GM12864 (cell line): ENCODE measurements around the gene SCAANT1.

Experiments used
- DNase-seq: peaks from one replicate; pipeline ENCODE4 v3.0.0-alpha.2; 2011; ENCODE audit warnings: low read depth
- H3K4me3 ChIP-seq: 2 replicates; pipeline ENCODE4 v1.5.1; 2011; ENCODE audit warnings: mild to moderate bottlenecking, low read depth, low read length, control low read depth
- TF ChIP-seq, protein P1 (sequence below): IDR thresholded peaks from 2 replicates; pipeline ENCODE4 v1.5.1; 2011; ENCODE audit warnings: low read depth, mild to moderate bottlenecking, moderate library complexity, low read length, control low read depth, inconsistent platforms; ENCODE audit errors: missing control alignments

The SCAANT1 gene

GRCh38 chr3:63891518-63891917, 20.7 kb downstream of the SCAANT1 start:
- no peak for DNase-seq
- TF ChIP-seq, protein P1, sequence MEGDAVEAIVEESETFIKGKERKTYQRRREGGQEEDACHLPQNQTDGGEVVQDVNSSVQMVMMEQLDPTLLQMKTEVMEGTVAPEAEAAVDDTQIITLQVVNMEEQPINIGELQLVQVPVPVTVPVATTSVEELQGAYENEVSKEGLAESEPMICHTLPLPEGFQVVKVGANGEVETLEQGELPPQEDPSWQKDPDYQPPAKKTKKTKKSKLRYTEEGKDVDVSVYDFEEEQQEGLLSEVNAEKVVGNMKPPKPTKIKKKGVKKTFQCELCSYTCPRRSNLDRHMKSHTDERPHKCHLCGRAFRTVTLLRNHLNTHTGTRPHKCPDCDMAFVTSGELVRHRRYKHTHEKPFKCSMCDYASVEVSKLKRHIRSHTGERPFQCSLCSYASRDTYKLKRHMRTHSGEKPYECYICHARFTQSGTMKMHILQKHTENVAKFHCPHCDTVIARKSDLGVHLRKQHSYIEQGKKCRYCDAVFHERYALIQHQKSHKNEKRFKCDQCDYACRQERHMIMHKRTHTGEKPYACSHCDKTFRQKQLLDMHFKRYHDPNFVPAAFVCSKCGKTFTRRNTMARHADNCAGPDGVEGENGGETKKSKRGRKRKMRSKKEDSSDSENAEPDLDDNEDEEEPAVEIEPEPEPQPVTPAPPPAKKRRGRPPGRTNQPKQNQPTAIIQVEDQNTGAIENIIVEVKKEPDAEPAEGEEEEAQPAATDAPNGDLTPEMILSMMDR = no peak
- no peak overlapping the region for H3K4me3 ChIP-seq

GRCh38 chr3:63886858-63887257, 25.3 kb downstream of the SCAANT1 start:
- TF ChIP-seq, protein P1 = no peak
- H3K4me3 ChIP-seq = no peak overlapping the region
- no peak for DNase-seq

DNA sequence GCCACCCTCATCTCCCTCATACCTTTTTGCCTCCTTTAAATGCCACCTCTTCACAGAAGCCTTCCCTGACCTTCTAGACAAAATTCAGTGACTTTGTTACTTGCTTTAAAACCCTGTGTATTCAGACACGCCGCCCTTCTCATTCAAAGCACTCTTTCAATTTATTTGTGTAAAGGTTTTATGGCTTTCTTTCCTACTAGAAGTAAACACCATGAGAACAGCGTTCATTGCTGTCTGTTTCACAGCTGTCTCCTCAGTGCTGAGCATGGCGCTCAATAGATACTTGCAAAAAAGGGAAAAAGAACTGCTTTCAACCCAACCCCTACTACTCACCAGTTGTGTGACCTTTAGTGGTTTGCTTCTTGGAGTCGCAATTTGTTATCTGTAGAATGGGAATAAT, 31.5 kb downstream of the SCAANT1 start:
- no peak overlapping the region for H3K4me3 ChIP-seq
- DNase-seq = no peak
- TF ChIP-seq, protein P1 = no peak

DNA sequence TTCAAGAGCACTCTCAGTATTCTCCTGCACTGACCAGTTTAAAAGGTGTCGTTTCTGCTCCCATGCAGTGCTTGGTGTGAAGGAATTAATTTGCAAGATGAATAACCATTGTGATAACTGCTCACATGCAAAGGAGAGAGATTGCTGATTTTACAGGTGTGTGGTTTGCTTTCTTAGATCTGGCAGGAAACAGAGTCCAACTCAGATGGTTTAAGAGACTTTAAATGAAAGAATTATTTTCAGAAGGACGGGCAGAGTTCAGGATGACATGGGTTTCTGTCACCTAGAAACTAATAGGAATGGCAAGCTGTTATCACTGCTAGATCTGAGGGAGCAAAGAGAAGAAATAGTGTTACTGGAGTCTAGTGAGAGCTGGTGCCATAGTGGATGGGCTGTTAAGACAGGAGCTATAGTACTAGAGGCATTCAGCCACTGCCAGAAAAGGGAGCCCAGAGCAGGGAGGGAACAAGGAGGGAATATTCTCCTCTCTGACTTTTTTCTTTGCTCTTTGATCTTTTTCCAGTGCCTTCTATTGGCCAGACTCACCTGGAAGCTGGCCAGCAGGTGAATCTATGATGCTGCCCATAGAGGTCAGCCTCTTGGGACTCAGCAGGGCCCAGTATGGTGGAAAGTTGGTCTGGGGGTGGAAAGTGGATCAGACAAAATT, 33.7 kb downstream of the SCAANT1 start:
- TF ChIP-seq, protein P1 = no peak
- DNase-seq = no peak
- no peak overlapping the region for H3K4me3 ChIP-seq

DNA sequence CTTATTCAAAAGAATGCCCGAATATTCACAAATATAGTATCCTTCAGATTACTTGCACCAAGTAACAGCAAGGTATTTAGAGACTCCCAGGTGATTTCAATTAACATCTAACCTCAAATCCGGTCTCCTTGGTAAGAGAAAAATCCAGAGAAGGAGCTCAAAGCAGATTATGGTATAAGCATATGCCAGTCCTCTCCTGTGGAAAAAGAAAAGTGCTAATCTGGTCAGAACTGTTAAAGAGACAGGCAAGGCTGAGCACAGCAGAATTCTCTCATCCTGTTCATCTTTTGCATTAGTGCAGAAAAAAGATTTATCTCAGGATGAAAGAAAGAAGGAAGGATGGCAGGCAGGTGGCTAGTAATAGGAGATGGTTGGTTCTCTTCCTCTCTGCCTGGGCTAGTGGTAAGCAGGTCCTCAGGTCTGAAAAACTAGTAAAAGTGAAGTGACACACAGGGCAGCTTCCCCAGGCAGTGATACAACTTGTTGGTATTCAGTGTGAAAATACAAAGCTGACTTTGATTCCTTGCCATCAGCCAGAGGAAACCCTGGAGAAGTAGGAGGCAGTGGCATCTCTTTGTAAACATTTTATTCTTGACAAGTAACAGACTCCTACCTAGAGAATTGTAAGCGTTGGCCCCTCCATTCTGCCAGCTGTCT, 34.3 kb downstream of the SCAANT1 start:
- TF ChIP-seq, protein P1 = no peak
- H3K4me3 ChIP-seq = no peak overlapping the region
- no peak for DNase-seq

DNA sequence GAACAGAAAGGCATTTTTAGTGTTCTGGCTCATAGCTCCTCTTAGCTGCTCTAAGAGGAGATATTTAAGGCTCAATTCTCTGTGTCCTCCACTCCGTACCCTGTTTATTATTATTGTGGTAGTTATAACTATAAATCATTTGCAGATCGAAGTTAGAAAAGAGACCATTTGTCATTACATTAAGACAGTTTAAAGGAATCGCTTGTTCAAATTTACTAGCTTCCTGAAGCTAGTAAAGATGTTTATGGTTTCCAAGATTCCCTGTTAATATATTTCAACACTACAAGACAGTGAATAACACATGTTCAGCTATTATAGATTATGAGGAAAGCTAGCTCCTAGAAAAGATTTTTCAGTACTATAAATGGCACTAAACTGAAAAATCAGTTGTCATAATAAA, 35.9 kb downstream of the SCAANT1 start:
- DNase-seq = no peak
- H3K4me3 ChIP-seq = no peak overlapping the region
- TF ChIP-seq, protein P1 = no peak

- no peak overlapping the region for H3K4me3 ChIP-seq
- TF ChIP-seq, protein P1 = no peak
- no peak for DNase-seq
Observed at GRCh38 chr3:63875510-63875909, 36.7 kb downstream of the SCAANT1 start.
